HS-5 (cell line): ENCODE results near the gene MFSD6.
A peak's percentile ranks its signal among the peaks of the same experiment; 100 is the strongest.

ENCODE experiments used
- DNase-seq: peaks from one replicate; pipeline ENCODE4 v3.0.0-alpha.2; 2012; ENCODE audit warnings: low read depth

MFSD6 gene

GRCh38 chr2:190440113-190440512 lies 32.0 kb downstream of the MFSD6 start:
- no peak for DNase-seq

GRCh38 chr2:190441564-190441963 lies 33.4 kb downstream of the MFSD6 start:
- no peak for DNase-seq

GRCh38 chr2:190443055-190443454 lies 34.9 kb downstream of the MFSD6 start:
- DNase-seq, result no peak

GRCh38 chr2:190443778-190444481 lies 35.8 kb downstream of the MFSD6 start:
- DNase-seq, result peak; percentile 11

- DNase-seq, result no peak
Measured at GRCh38 chr2:190444976-190445375, 36.8 kb downstream of the MFSD6 start.

GRCh38 chr2:190446193-190446592 lies 38.0 kb downstream of the MFSD6 start:
- no peak for DNase-seq

GRCh38 chr2:190446750-190447516 lies 38.8 kb downstream of the MFSD6 start:
- DNase-seq, result no peak

- no peak for DNase-seq
Measured at GRCh38 chr2:190447766-190448165, 39.6 kb downstream of the MFSD6 start.

- DNase-seq, result no peak
Measured at GRCh38 chr2:190449925-190450324, 41.8 kb downstream of the MFSD6 start.

GRCh38 chr2:190450363-190450762 lies 42.2 kb downstream of the MFSD6 start:
- DNase-seq, result no peak

GRCh38 chr2:190451561-190452176 lies 43.5 kb downstream of the MFSD6 start:
- peak; percentile 14 for DNase-seq

- DNase-seq, result no peak
Measured at GRCh38 chr2:190452433-190452832, 44.3 kb downstream of the MFSD6 start.

- DNase-seq, result no peak
Measured at GRCh38 chr2:190454795-190455194, 46.6 kb downstream of the MFSD6 start.

- DNase-seq, result no peak
Measured at GRCh38 chr2:190455358-190456095, 47.4 kb downstream of the MFSD6 start.

- no peak for DNase-seq
Measured at GRCh38 chr2:190456833-190457232, 48.7 kb downstream of the MFSD6 start.

- no peak for DNase-seq
Measured at GRCh38 chr2:190457256-190457655, 49.1 kb downstream of the MFSD6 start.

GRCh38 chr2:190458352-190459107 lies 50.4 kb downstream of the MFSD6 start:
- no peak for DNase-seq

- DNase-seq, result no peak
Measured at GRCh38 chr2:190459881-190460280, 51.7 kb downstream of the MFSD6 start.

- DNase-seq, result no peak
Measured at GRCh38 chr2:190460487-190460886, 52.3 kb downstream of the MFSD6 start.

- DNase-seq, result no peak
Measured at GRCh38 chr2:190462181-190462580, 54.0 kb downstream of the MFSD6 start.

- DNase-seq, result no peak
Measured at GRCh38 chr2:190462611-190463010, 54.5 kb downstream of the MFSD6 start.

- no peak for DNase-seq
Measured at GRCh38 chr2:190465060-190465459, 56.9 kb downstream of the MFSD6 start.
